Choroid plexus epithelial cell (primary cell): ENCODE data around the gene ATF6.

Experiments
- DNase-seq: peaks from one replicate; pipeline ENCODE4 v3.0.0-alpha.2; 2010; ENCODE audit warnings: low read depth
- H3K4me3 ChIP-seq: 2 replicates; pipeline ENCODE4 v1.5.1; 2011; ENCODE audit warnings: low read depth, mild to moderate bottlenecking, control low read depth, low read length, moderate library complexity
- CTCF ChIP-seq: conservative IDR thresholded peaks from 2 replicates; pipeline ENCODE4 v1.5.1; 2011; ENCODE audit warnings: low read depth, mild to moderate bottlenecking, control low read depth, inconsistent platforms, low read length, moderate library complexity

Gene ATF6

GRCh38 chr1:161989108-161989507, 223.0 kb downstream of the ATF6 start:
- no peak for DNase-seq

GRCh38 chr1:161989786-161990185, 223.7 kb downstream of the ATF6 start:
- no peak for TF ChIP-seq CTCF
- DNase-seq = no peak
- H3K4me3 ChIP-seq = no peak overlapping the region

More at GRCh38 chr1:161989108-161989507, 223.0 kb downstream of the ATF6 start:
- H3K4me3 ChIP-seq = no peak overlapping the region
- TF ChIP-seq CTCF = no peak

- H3K4me3 ChIP-seq = no peak overlapping the region
- no peak for TF ChIP-seq CTCF
Measured at GRCh38 chr1:161993576-161993975, 227.5 kb downstream of the ATF6 start.

DNA sequence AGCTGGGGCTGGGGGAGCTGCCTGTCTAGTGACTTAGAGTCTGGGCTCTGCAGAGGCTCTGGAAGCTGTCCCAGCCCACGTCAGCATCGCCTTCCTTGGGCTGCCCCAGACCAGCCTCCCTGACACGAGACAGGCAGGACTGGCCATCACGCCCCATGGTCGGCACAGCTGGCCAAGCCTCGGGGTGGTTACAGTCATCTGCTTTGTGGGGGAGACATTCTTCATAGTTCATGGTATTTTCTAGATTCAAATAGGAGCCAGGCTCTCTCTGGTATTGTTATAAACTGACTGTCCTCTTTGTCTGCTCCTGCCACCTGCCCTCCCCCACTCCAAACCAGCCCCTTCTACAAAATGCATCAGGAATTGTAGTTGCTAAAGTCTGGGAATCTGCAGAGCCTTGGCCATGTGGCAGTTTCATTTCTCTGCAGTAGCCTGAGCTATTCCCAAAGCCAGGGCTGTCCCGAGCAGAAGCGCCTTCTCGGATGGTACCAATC, 228.1 kb downstream of the ATF6 start:
- no peak overlapping the region for H3K4me3 ChIP-seq
- DNase-seq = no peak

More at GRCh38 chr1:161993576-161993975, 227.5 kb downstream of the ATF6 start:
- DNase-seq = no peak

GRCh38 chr1:161997152-161997551, 231.0 kb downstream of the ATF6 start:
- no peak overlapping the region for H3K4me3 ChIP-seq
- TF ChIP-seq CTCF = no peak
- DNase-seq = no peak

More for the DNA sequence above, 228.1 kb downstream of the ATF6 start:
- TF ChIP-seq CTCF = no peak

- no peak for TF ChIP-seq CTCF
- no peak overlapping the region for H3K4me3 ChIP-seq
- no peak for DNase-seq
Measured at GRCh38 chr1:161998811-161999210, 232.7 kb downstream of the ATF6 start.

DNA sequence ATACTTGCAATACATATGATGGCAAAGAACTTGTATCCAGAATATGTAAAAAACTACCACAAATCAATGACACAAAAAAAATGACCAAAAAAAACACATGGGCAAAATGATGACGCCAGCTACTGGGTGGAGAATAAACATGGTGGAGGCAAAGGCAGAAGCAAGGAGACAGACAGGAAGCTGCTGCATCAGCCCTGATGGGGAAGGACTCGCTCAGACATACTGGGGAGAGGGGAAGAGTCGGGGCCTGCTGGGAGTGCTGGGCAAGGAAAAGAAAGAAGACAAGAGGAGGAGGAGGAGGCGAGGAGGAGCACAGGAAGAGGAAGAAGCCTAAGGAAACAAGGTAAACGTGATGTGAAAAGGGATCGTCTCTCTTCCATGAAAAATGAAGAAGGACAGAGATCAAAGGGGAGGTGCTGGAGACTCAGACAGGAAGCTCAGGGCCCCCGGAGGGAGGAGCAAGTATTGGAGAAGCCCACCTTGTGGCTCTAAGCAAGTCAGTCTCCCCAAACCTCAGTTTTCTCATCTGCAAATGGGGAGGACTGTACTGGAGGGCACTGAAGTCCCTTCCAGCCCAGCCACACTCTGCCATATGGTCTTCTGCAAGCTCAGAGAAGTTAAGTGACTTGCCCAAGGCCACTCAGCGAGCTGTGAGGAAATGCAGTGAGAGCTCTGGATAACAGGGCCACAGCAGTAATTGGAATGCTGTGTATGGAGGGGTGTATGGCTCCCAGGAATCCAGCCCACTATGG, 233.4 kb downstream of the ATF6 start:
- TF ChIP-seq CTCF = no peak
- H3K4me3 ChIP-seq = no peak overlapping the region
- DNase-seq = no peak
